Mesothelial cell of epicardium (in vitro differentiated cells): ENCODE data around the gene GPR171. TPM values are rescaled to one million over a fixed set of nuclear protein-coding genes. Genes with fewer than 3 reads are reported as not detected.
"Not testable (repeated sequence)": the region's sequence is repeated elsewhere in the genome, so short reads cannot be mapped to it uniquely, and the experiment has no call there.

Experiments used
- DNase-seq, 2 experiments: peaks; one replicate each; pipeline ENCODE4 v3.0.0; 2021; ENCODE audit warnings: low spot score in 2 of 2; ENCODE audit not compliant: unreplicated experiment in 2 of 2
- H3K27ac Mint-ChIP-seq: 2 replicates; pipeline ENCODE4 v1.8.0; 2021; ENCODE audit warnings: mixed read lengths
- H3K27me3 Mint-ChIP-seq: 2 replicates; pipeline ENCODE4 v1.8.0; 2021; ENCODE audit warnings: low read depth, mixed read lengths
- H3K36me3 Mint-ChIP-seq: 2 replicates; pipeline ENCODE4 v1.8.0; 2021; ENCODE audit warnings: mixed read lengths
- H3K4me1 Mint-ChIP-seq: 2 replicates; pipeline ENCODE4 v1.8.0; 2021; ENCODE audit warnings: mixed read lengths
- H3K4me3 Mint-ChIP-seq: 2 replicates; pipeline ENCODE4 v1.8.0; 2021; ENCODE audit warnings: mild to moderate bottlenecking, moderate library complexity, mixed read lengths
- H3K9me3 Mint-ChIP-seq: 2 replicates; pipeline ENCODE4 v1.8.0; 2021; ENCODE audit warnings: mixed read lengths
- total RNA-seq: library from RNA; stranded (reverse); gene quantifications from 3 replicates; pipeline ENCODE4 v1.2.1, GENCODE V29; 2021
- TF ChIP-seq, protein P1 (sequence below): fragments of 200-600 bp; sonication (generic); IDR thresholded peaks from one replicate; pipeline ENCODE4 v1.5.0; 2021; ENCODE audit warnings: antibody characterized with exemption; ENCODE audit not compliant: unreplicated experiment

GPR171 gene, protein sequence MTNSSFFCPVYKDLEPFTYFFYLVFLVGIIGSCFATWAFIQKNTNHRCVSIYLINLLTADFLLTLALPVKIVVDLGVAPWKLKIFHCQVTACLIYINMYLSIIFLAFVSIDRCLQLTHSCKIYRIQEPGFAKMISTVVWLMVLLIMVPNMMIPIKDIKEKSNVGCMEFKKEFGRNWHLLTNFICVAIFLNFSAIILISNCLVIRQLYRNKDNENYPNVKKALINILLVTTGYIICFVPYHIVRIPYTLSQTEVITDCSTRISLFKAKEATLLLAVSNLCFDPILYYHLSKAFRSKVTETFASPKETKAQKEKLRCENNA
- not detected in 3 replicates for total RNA-seq

DNA sequence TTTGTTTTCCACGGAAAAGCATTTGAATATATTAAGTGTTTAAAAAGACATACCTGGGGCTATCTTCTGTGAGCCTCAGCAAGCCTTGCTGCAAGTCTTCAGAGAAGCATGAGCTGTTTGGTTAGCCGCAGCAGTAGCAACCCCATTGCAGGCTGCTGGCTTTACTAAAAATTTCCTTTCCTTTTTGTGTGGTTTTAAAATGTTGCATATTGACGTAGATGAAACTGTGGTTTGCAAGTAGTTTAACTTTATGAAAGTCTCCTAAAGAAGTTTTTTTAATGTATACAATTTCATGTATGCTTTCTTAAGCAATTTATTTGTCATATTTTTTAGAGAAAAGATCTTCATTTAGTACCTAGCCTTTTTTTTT lies at the start of gene GPR171:
TSS of gene GPR171 (minus strand) at position 166 of the 370 bp plus-strand sequence. CDS start 3,830 bp downstream, outside the sequence.
- no peaks in the 10 kb centered on the region for H3K9me3 Mint-ChIP-seq
- DNase-seq = no peak
- no peak within 1 kb of the TSS for H3K4me3 Mint-ChIP-seq
- no peak within 1 kb of the TSS for H3K27ac Mint-ChIP-seq
- H3K36me3 Mint-ChIP-seq = no peaks in the 10 kb centered on the region
- no peaks in the 10 kb centered on the region for H3K27me3 Mint-ChIP-seq
- peaks cover under 1% of the 10 kb centered on the region for H3K4me1 Mint-ChIP-seq
- TF ChIP-seq, protein P1, sequence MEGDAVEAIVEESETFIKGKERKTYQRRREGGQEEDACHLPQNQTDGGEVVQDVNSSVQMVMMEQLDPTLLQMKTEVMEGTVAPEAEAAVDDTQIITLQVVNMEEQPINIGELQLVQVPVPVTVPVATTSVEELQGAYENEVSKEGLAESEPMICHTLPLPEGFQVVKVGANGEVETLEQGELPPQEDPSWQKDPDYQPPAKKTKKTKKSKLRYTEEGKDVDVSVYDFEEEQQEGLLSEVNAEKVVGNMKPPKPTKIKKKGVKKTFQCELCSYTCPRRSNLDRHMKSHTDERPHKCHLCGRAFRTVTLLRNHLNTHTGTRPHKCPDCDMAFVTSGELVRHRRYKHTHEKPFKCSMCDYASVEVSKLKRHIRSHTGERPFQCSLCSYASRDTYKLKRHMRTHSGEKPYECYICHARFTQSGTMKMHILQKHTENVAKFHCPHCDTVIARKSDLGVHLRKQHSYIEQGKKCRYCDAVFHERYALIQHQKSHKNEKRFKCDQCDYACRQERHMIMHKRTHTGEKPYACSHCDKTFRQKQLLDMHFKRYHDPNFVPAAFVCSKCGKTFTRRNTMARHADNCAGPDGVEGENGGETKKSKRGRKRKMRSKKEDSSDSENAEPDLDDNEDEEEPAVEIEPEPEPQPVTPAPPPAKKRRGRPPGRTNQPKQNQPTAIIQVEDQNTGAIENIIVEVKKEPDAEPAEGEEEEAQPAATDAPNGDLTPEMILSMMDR = no peak

- Mint-ChIP-seq H3K27ac (no peak overlapping the region), H3K4me3 (no peak overlapping the region), H3K9me3 (no peaks in the 10 kb centered on the region), H3K36me3 (no peaks in the 10 kb centered on the region), H3K4me1 (no peaks in the 10 kb centered on the region), H3K27me3 (peaks cover 12% of the 10 kb centered on the region)
- TF ChIP-seq, protein P1 = no peak
- DNase-seq = no peak
Observed at GRCh38 chr3:151248772-151249337, 45.8 kb upstream of the GPR171 start.

DNA sequence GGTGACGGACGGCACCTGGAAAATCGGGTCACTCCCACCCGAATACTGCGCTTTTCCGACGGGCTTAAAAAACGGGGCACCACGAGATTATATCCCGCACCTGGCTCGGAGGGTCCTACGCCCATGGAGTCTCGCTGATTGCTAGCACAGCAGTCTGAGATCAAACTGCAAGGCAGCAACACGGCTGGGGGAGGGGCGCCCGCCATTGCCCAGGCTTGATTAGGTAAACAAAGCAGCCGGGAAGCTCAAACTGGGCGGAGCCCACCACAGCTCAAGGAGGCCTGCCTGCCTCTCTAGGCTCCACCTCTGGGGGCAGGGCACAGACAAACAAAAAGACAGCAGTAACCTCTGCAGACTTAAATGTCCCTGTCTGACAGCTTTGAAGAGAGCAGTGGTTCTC lies 39.0 kb upstream of the GPR171 start:
- not testable (repeated sequence) for H3K27ac Mint-ChIP-seq, H3K9me3 Mint-ChIP-seq, H3K27me3 Mint-ChIP-seq, DNase-seq, H3K4me1 Mint-ChIP-seq, H3K36me3 Mint-ChIP-seq
- H3K4me3 Mint-ChIP-seq = peak overlapping the region; percentile 38

DNA sequence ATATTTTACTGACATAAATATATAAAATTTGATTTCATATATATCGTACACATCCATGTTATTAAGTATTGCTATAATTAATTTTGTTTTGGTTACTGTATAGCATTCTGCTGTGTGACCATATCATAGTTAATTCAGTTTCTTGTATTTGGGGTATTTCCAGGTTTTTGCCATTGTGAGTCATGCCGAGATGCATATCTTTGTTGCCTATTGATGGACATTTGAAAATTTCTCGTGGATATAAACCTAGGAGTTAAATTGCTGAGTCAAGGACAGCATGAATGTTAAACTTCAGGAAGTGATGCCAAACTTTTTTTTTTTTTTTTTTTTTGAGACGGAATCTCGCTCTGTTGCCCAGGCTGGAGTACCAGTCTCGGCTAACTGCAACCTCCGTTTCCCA lies 33.7 kb upstream of the GPR171 start:
- TF ChIP-seq, protein P1 = no peak
- no peak overlapping the region for H3K27ac Mint-ChIP-seq
- no peaks in the 10 kb centered on the region for H3K9me3 Mint-ChIP-seq
- DNase-seq = no peak
- H3K36me3 Mint-ChIP-seq = peaks cover 8% of the 10 kb centered on the region
- H3K4me3 Mint-ChIP-seq = no peak overlapping the region
- peaks cover 3% of the 10 kb centered on the region for H3K4me1 Mint-ChIP-seq
- no peaks in the 10 kb centered on the region for H3K27me3 Mint-ChIP-seq

GRCh38 chr3:151236316-151236715 lies 33.3 kb upstream of the GPR171 start:
- peaks cover 3% of the 10 kb centered on the region for H3K4me1 Mint-ChIP-seq
- no peak for DNase-seq
- TF ChIP-seq, protein P1 = no peak
- H3K27me3 Mint-ChIP-seq = no peaks in the 10 kb centered on the region
- no peak overlapping the region for H3K27ac Mint-ChIP-seq
- no peaks in the 10 kb centered on the region for H3K9me3 Mint-ChIP-seq
- peaks cover 4% of the 10 kb centered on the region for H3K36me3 Mint-ChIP-seq
- no peak overlapping the region for H3K4me3 Mint-ChIP-seq

DNA sequence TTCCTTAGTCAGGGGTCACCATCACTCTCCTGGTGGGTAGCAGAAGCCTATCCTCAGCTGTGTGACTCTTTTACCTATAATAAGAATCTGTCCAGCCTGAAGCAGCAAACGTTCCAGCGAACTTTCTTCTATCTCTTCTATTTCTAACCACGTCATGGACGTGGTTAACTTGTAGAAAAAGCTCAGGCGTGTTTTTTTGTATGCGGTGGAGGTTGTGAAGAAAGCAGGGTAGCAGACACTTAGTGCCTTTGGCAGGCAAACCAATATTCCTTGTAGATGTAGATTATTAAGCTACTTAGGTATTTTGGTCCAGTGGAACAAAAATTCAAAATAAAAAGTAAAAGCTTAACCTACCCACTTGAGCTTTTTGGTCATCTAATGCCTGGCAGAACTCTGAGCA lies 31.8 kb upstream of the GPR171 start:
- H3K27ac Mint-ChIP-seq = no peak overlapping the region
- TF ChIP-seq, protein P1 = no peak
- H3K27me3 Mint-ChIP-seq = no peaks in the 10 kb centered on the region
- DNase-seq = no peak
- no peaks in the 10 kb centered on the region for H3K9me3 Mint-ChIP-seq
- peaks cover 5% of the 10 kb centered on the region for H3K4me1 Mint-ChIP-seq
- peaks cover 2% of the 10 kb centered on the region for H3K36me3 Mint-ChIP-seq
- no peak overlapping the region for H3K4me3 Mint-ChIP-seq
